Measurements from ENCODE around the gene IGF2BP1.
"Not testable (repeated sequence)": the region's sequence is repeated elsewhere in the genome, so short reads cannot be mapped to it uniquely, and the experiment has no call there.

Gene IGF2BP1

DNA sequence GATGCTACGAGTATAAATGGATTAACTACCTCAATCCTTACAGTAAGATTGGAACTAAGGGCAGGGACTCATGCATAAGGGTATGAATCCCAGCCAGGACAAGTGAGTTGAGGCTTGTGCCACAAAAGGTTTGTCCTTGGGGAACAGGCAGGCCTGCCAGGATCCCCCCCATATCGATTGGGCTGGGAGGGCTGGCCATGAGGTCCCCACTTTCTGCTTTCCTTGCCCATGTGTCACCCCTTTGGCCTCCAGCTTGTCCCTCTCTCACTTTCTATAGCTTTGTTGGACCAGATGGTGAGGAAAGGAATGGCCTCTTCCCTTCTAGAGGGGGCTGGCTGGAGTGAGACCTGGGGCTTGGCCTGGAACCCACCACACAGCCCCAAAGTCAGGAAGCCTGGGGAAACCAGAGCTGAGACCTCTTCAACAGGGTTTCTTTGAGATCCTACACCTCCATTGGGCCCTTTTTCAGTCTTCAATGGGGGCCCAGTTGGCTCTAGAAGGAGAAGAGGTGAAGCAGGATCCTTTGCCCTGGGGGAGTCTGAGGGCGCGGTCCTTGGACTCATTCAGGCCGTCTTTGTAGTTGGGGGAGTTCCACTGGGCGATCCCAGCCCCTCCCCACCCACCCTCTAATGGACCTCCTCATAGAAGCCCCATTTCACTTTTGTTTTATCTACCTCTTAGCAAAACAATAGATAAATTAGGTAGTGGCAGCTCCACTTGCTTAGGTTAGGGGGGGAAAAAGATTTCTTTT, 57.3 kb downstream of the IGF2BP1 start:
- DNase-seq (ENCODE audit: low spot score): no peak

- DNase-seq (ENCODE audit: low spot score): no peak
Observed at GRCh38 chr17:49055181-49055927, 58.2 kb downstream of the IGF2BP1 start.

DNA sequence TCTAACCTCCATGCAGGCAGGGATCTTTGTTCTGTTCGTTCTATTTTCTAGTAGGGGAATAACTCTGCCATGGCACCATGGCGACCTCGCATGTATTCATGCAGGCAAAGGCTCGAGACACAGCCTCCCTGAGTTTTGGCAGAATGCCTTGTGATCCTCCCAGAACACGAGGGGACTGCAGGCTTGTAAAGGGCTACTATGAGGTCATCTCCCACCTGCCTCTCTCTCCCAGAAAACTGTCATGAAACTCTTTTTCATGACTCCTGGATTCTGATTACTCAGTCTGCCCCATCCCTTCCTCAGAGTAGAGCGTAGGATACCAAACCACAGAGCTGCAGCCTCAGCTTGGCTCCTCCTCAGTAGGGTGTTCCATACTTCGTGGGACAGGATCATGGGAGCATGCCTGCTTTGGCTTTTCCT, 64.3 kb downstream of the IGF2BP1 start:
- no peak for DNase-seq (ENCODE audit: low spot score)

DNA sequence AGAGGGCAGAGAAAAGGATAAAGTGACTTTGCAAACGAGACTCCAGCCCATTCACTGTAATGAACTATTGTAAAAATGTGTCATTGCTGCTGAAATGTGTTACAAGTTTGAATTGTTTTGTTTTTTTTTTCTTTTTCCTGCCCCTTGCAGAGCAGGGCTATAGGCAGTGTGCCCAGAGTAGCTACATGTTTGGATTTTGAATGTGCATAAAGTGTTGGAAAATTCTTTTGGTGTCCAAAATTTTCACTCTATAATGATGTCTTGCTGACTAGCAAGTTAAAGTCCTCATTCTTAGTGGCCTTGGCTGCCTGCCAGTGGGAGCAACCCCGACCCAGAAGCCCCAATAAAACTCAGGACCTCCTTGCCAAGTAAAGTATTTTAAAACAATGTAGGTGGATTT, 66.5 kb downstream of the IGF2BP1 start:
- no peak for DNase-seq (ENCODE audit: low spot score)

- DNase-seq (ENCODE audit: low spot score): no peak
Observed at GRCh38 chr17:49067163-49067562, 70.0 kb downstream of the IGF2BP1 start.

- no peak for DNase-seq (ENCODE audit: low spot score)
Observed at GRCh38 chr17:49069585-49070273, 72.5 kb downstream of the IGF2BP1 start.

DNA sequence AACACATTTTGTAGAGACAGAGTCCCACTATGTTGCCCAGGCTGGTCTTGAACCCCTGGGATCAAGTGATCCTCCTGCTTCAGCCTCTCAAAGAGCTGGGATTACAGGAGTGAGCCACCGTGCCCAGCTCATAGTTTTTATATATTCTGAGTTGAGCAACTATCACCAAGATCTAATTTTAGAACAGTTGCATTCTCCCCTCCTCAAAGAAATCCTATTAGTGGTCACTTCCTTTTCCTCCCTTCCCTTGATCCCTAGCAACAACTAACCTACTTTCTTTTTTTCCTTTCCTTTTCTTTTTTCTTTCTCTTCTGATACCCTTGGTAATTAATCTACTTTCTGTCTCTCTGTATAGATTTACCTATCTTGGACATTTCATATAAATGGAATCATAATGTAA, 73.9 kb downstream of the IGF2BP1 start:
- DNase-seq (ENCODE audit: low spot score): no peak

DNA sequence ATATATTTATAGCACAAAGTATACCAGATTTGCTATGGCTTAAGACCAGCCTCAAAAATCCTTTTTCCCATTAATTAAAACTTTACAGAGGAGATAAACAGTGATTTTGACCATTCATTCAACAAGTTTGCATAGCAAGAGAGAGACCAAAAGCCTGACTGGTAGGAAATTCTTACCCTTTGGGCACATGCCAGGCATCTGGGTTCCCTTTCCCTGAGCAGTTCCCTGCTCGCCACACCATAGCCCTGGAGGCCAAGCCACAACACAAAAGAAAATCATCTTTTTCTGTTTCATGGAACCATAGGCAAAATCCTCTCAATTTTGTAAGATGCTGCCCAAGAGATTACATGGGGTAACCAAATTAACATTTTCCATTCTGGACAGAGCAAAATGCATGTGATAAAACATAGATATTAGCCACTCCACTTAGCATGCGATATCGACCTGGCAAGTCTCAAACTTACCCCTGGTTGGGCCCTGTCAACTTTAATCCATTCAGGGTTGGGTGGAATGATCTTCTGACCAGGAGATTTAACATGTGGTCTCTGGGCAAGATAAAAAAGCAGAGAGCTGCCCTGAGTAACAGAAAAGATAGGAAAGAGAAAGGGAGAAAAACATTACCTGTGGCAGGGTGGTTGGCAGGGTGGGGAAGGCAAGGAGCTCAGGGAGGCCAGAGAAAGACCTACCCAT, 77.8 kb downstream of the IGF2BP1 start:
- no peak for DNase-seq (ENCODE audit: low spot score)

- peak; percentile 47 for DNase-seq (ENCODE audit: low spot score)
Observed at GRCh38 chr17:49076573-49077384, 79.6 kb downstream of the IGF2BP1 start.

DNA sequence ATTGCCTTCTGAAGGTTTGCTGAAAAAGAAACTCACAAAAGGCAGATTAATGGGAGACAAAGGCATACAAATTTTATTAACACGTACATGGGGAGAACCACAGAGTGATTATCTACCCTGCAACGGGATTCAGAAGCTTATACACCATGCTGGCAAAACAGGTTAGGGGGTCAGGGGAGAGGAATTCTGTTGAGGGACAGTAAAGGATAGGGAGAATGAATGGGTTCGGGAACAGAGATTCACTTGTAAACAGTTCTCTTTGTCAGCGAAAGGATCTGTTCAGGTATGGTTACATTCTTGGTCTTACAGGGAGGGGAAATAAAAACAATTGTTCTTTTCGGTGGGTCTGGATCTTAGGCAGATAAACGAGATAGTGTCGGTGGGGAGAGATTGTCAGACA, 81.1 kb downstream of the IGF2BP1 start:
- no peak for DNase-seq (ENCODE audit: low spot score)

GRCh38 chr17:49079840-49080663, 82.9 kb downstream of the IGF2BP1 start:
- no peak for DNase-seq (ENCODE audit: low spot score)

- no peak for DNase-seq (ENCODE audit: low spot score)
Observed at GRCh38 chr17:49082231-49082630, 85.0 kb downstream of the IGF2BP1 start.

DNA sequence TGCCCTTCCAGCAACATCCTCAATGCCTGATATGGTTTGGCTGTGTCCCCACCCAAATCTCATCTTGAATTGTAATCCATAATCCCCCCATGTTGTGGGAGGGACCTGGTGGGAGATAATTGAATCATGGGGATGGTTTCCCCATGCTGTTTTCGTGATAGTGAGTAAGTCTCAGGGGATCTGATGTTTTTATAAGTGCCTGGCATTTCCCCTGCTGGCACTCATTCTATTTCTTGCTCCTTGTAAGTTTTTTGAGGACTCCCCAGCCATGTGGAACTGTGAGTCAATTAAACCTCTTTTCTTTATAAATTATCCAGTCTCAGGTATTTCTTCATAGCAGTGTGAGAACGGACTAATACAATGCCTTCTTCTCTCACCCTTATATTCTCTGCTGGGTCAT, 87.9 kb downstream of the IGF2BP1 start:
- DNase-seq (ENCODE audit: low spot score): not testable (repeated sequence)

DNA sequence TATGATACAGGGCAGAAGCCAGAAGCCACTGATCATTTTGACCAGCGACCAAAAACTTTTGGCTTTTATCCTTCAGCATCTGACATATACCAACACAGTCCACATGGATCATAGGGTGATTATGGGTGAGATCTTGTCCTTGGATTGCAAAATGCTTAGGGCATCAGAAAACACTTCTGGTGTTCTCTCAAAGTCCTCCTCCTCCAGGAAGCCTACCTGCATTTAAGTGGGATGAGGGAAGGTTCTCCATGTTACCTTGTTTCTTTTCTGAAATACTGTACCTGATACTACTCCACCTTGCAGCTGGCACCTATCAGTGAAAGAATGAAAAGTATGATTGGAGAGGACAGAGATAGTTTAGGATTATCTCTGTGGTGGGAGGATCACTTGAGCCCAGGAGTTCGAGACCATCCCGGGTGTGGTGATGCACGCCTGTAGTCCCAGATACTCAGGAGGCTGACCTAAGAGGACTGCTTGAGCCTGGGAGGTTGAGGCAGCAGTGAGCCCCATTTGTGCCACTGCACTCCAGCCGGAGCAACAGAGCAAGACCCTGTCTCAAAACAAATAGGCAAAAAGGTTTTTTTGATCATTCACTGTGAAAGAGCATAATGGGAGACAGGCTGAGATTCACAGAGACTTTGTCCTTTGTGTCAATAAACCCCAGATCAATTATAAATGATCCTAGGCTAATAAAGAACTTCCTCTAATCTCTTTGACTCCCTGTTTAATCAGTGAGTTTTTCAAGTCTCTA, 88.6 kb downstream of the IGF2BP1 start:
- no peak for DNase-seq (ENCODE audit: low spot score)

DNA sequence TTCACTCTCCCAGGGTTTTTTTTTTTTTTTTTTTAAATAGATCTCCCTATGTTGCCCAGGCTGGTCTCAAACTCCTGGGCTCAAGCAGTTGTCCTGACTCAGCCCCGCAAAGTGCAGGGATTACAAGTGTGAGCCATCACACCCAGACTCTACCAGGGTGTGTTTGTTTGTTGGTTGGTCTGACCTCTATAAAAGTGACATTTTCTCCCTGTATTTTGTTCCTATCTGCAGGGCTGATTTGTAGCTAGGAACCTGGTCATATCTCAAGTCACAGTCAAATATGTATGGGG, 89.1 kb downstream of the IGF2BP1 start:
- DNase-seq (ENCODE audit: low spot score): no peak

DNA sequence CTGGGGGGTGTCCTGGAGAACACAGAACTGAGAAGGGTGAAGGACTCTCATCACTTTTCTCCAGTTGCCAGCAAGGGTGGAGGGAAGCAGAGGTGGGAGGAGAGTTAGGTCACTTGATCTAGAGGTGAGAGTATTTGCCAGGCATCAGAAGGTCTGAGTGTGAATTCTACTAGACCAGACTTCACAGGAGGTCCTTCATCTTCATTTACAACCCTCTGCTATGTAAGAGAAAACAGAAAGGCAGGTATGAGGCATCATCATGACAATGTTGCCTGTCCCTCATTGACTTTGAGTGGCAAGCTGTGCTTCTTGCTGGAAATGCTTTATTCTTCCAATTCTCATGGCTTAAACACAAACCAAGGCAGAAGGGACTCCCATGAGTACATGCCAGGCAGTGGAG, 89.5 kb downstream of the IGF2BP1 start:
- DNase-seq (ENCODE audit: low spot score): no peak

DNA sequence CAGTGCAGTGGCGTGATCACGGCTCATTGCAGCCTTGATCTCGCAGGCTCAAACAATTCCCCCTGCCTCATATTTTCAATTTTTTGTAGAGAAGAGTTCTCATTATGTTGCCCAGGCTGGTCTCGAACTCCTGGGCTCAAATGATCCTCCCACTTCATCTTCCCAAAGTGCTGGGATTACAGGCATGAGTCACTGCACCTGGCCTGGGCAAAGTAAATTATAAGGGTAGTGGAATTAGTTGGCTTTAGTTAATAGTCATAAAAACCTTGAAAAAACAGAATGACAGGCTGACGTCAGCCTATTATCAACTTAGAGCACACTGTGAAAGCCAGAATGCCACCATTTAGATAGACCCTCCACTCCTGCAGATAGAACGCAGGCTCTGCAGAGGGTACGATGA, 91.9 kb downstream of the IGF2BP1 start:
- DNase-seq (ENCODE audit: low spot score): no peak

- no peak for DNase-seq (ENCODE audit: low spot score)
Observed at GRCh38 chr17:49090878-49091594, 93.9 kb downstream of the IGF2BP1 start.

- DNase-seq (ENCODE audit: low spot score): no peak
Observed at GRCh38 chr17:49093131-49093530, 95.9 kb downstream of the IGF2BP1 start.
